ENCODE data around the gene GIMD1. TPM values are rescaled to one million over a fixed set of nuclear protein-coding genes. Genes with fewer than 3 reads are reported as not detected.

GIMD1 gene
- not detected in 2 replicates for total RNA-seq

GRCh38 chr4:106368678-106369077 is at the start of gene GIMD1:
GIMD1 (minus strand) TSS chr4:106368778; CDS start chr4:106367435, 1,343 bp downstream.

GRCh38 chr4:106315968-106316772 is 52.4 kb downstream of the GIMD1 start, which contains the start of the genes AIMP1 and TBCK:
AIMP1 (plus strand) TSS chr4:106316550; CDS start chr4:106325010, 8,460 bp downstream.
TBCK (minus strand) TSS chr4:106316209; CDS start chr4:106308960, 7,249 bp downstream.

Other genes starting within 250 kb of the GIMD1 start
- 10.0 and 18.0 TPM in 2 replicates for gene TBCK, start 52.6 kb downstream of the GIMD1 start, total RNA-seq
- 24.2 and 32.9 TPM in 2 replicates for gene AIMP1, start 52.2 kb downstream of the GIMD1 start, total RNA-seq

Measured in hair follicular keratinocyte (primary cell).